HEK293 (cell line): ENCODE data around the gene TNFAIP8.

Experiments
- CTCF ChIA-PET: fragments of 350-600 bp; formaldehyde crosslinking; extraction: SDS; loops from one replicate; lab custom pipeline; 2021; ENCODE audit warnings: antibody characterized with exemption; lab: Yijun Ruan, JAX
- POLR2A ChIA-PET: fragments of 300-600 bp; formaldehyde crosslinking; extraction: SDS; loops from one replicate; lab custom pipeline; 2020; ENCODE audit warnings: antibody characterized with exemption, inconsistent platforms; lab: Yijun Ruan, JAX
- H3K27ac ChIP-seq: fragments of 200-500 bp; sonication (Bioruptor generic); 2 replicates; pipeline ENCODE4 v1.5.1; 2014; ENCODE audit warnings: low read depth, low read length, control low read depth, inconsistent platforms; ENCODE audit errors: extremely low read depth
- H3K36me3 ChIP-seq, 2 experiments: fragments of 200-500 bp in 1 of 2; sonication (Bioruptor generic) in 1 of 2; 1 replicate in 1 of 2; 2 replicates in 1 of 2; pipeline ENCODE4 v1.5.1; 2014 to 2017; ENCODE audit warnings: inconsistent platforms in 2 of 2, low read length in 2 of 2; ENCODE audit not compliant: control insufficient read depth in 2 of 2, insufficient read depth in 1 of 2
- H3K4me1 ChIP-seq: fragments of 200-500 bp; sonication (Bioruptor generic); 2 replicates; pipeline ENCODE4 v1.5.1; 2014; ENCODE audit warnings: mild to moderate bottlenecking, low read length, inconsistent platforms; ENCODE audit not compliant: control insufficient read depth, insufficient read depth
- H3K4me3 ChIP-seq: 2 replicates; pipeline ENCODE4 v1.5.1; 2011; ENCODE audit warnings: low read depth, mild to moderate bottlenecking, control low read depth, low read length, moderate library complexity
- H3K9me3 ChIP-seq: fragments of 200-500 bp; sonication (Bioruptor generic); 2 replicates; pipeline ENCODE4 v1.5.1; 2014; ENCODE audit warnings: low read depth, low read length, inconsistent platforms; ENCODE audit not compliant: control insufficient read depth, insufficient read depth
- GLIS2 ChIP-seq: fragments of 450-650 bp; formaldehyde crosslinking; IDR thresholded peaks from 2 replicates; pipeline ENCODE4 v1.5.1; 2016; ENCODE audit warnings: missing biosample characterization, missing genetic modification characterization
- TRIM28 ChIP-seq: IDR thresholded peaks from 2 replicates; pipeline ENCODE4 v1.6.1; 2011; ENCODE audit warnings: low read length, control low read depth, borderline replicate concordance
- ZFP37 ChIP-seq: fragments of 450-650 bp; formaldehyde crosslinking; IDR thresholded peaks from 2 replicates; pipeline ENCODE4 v1.5.1; 2016; ENCODE audit warnings: missing biosample characterization, missing genetic modification characterization
- ZNF121 ChIP-seq: fragments of 450-650 bp; formaldehyde crosslinking; IDR thresholded peaks from 2 replicates; pipeline ENCODE4 v1.5.1; 2016; ENCODE audit warnings: missing biosample characterization, missing genetic modification characterization
- ZNF433 ChIP-seq: fragments of 450-650 bp; formaldehyde crosslinking; IDR thresholded peaks from 2 replicates; pipeline ENCODE4 v1.5.1; 2016; ENCODE audit warnings: missing biosample characterization, missing genetic modification characterization, low read depth
- ZNF514 ChIP-seq: fragments of 450-650 bp; formaldehyde crosslinking; IDR thresholded peaks from 2 replicates; pipeline ENCODE4 v1.5.1; 2016; ENCODE audit warnings: missing biosample characterization, missing genetic modification characterization
- ZNF561 ChIP-seq: fragments of 450-650 bp; IDR thresholded peaks from 2 replicates; pipeline ENCODE4 v1.5.1; 2018; ENCODE audit warnings: missing biosample characterization, missing genetic modification characterization, borderline replicate concordance
- ZNF623 ChIP-seq: fragments of 450-650 bp; formaldehyde crosslinking; IDR thresholded peaks from 2 replicates; pipeline ENCODE4 v1.5.1; 2016; ENCODE audit warnings: missing biosample characterization, missing genetic modification characterization
- ZNF654 ChIP-seq: fragments of 450-650 bp; formaldehyde crosslinking; IDR thresholded peaks from 2 replicates; pipeline ENCODE4 v1.5.1; 2016; ENCODE audit warnings: low read depth, missing biosample characterization, missing genetic modification characterization
- ZNF843 ChIP-seq: fragments of 450-650 bp; formaldehyde crosslinking; IDR thresholded peaks from 2 replicates; pipeline ENCODE4 v1.5.1; 2016; ENCODE audit warnings: missing biosample characterization, missing genetic modification characterization
- TF ChIP-seq, protein P1 (sequence below): fragments of 450-650 bp; formaldehyde crosslinking; IDR thresholded peaks from 2 replicates; pipeline ENCODE4 v1.5.1; 2016; ENCODE audit warnings: missing biosample characterization, missing genetic modification characterization
- TF ChIP-seq, protein P2 (sequence below): fragments of 450-650 bp; formaldehyde crosslinking; IDR thresholded peaks from 2 replicates; pipeline ENCODE4 v1.5.1; 2016; ENCODE audit warnings: missing biosample characterization, missing genetic modification characterization, borderline replicate concordance
- TF ChIP-seq, protein P3 (sequence below): fragments of 450-650 bp; formaldehyde crosslinking; IDR thresholded peaks from 2 replicates; pipeline ENCODE4 v1.5.1; 2017; ENCODE audit warnings: missing biosample characterization, missing genetic modification characterization
- TF ChIP-seq, protein P4 (sequence below): fragments of 450-650 bp; formaldehyde crosslinking; IDR thresholded peaks from 2 replicates; pipeline ENCODE4; 2016; ENCODE audit warnings: missing biosample characterization, missing genetic modification characterization
- TF ChIP-seq, protein P5 (sequence below): fragments of 450-650 bp; formaldehyde crosslinking; optimal IDR thresholded peaks from 2 replicates; pipeline ENCODE3; 2016; ENCODE audit warnings: missing biosample characterization, mild to moderate bottlenecking, missing genetic modification characterization

TNFAIP8 gene

DNA sequence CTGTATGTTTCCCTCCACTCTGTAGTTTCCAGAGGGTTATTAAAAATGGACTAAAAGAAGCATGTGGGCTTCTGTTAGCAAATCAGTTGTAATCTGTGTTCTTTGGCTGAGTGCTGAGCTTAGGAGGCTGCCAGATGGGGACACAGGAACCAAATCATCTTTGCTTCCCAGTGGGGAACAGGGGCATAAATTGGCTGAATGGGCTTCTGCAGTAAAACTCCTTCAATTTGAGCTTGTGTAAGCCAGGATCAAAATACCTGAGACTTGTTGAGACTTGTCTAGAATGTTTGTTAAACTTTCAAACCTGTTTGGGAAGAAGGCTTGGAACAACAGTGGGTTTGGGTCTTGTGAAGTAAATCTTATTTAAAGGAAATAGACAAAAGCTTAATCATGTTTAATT lies 32.2 kb upstream of the TNFAIP8 start (continued):
- TF ChIP-seq, protein P1, sequence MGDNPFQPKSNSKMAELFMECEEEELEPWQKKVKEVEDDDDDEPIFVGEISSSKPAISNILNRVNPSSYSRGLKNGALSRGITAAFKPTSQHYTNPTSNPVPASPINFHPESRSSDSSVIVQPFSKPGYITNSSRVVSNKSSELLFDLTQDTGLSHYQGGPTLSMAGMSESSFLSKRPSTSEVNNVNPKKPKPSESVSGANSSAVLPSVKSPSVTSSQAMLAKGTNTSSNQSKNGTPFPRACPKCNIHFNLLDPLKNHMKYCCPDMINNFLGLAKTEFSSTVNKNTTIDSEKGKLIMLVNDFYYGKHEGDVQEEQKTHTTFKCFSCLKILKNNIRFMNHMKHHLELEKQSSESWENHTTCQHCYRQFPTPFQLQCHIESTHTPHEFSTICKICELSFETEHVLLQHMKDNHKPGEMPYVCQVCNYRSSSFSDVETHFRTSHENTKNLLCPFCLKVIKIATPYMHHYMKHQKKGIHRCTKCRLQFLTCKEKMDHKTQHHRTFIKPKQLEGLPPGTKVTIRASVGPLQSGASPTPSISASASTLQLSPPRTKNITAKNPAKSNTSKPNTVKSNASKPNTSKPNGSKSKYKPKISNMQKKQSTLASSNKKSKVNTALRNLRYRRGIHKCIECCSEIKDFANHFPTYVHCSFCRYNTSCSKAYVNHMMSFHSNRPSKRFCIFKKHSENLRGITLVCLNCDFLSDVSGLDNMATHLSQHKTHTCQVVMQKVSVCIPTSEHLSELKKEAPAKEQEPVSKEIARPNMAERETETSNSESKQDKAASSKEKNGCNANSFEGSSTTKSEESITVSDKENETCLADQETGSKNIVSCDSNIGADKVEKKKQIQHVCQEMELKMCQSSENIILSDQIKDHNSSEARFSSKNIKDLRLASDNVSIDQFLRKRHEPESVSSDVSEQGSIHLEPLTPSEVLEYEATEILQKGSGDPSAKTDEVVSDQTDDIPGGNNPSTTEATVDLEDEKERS: no peak
- TF ChIP-seq ZNF654 (tag by site-specific recombination): no peak
- TF ChIP-seq ZFP37 (tag by site-specific recombination): no peak
- TF ChIP-seq, protein P2, sequence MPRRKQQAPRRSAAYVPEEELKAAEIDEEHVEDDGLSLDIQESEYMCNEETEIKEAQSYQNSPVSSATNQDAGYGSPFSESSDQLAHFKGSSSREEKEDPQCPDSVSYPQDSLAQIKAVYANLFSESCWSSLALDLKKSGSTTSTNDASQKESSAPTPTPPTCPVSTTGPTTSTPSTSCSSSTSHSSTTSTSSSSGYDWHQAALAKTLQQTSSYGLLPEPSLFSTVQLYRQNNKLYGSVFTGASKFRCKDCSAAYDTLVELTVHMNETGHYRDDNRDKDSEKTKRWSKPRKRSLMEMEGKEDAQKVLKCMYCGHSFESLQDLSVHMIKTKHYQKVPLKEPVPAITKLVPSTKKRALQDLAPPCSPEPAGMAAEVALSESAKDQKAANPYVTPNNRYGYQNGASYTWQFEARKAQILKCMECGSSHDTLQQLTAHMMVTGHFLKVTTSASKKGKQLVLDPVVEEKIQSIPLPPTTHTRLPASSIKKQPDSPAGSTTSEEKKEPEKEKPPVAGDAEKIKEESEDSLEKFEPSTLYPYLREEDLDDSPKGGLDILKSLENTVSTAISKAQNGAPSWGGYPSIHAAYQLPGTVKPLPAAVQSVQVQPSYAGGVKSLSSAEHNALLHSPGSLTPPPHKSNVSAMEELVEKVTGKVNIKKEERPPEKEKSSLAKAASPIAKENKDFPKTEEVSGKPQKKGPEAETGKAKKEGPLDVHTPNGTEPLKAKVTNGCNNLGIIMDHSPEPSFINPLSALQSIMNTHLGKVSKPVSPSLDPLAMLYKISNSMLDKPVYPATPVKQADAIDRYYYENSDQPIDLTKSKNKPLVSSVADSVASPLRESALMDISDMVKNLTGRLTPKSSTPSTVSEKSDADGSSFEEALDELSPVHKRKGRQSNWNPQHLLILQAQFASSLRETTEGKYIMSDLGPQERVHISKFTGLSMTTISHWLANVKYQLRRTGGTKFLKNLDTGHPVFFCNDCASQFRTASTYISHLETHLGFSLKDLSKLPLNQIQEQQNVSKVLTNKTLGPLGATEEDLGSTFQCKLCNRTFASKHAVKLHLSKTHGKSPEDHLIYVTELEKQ: peak; percentile 61; the same call in 1 of the 2 replicates
- TF ChIP-seq, protein P3, sequence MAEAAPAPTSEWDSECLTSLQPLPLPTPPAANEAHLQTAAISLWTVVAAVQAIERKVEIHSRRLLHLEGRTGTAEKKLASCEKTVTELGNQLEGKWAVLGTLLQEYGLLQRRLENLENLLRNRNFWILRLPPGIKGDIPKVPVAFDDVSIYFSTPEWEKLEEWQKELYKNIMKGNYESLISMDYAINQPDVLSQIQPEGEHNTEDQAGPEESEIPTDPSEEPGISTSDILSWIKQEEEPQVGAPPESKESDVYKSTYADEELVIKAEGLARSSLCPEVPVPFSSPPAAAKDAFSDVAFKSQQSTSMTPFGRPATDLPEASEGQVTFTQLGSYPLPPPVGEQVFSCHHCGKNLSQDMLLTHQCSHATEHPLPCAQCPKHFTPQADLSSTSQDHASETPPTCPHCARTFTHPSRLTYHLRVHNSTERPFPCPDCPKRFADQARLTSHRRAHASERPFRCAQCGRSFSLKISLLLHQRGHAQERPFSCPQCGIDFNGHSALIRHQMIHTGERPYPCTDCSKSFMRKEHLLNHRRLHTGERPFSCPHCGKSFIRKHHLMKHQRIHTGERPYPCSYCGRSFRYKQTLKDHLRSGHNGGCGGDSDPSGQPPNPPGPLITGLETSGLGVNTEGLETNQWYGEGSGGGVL (tag by site-specific recombination): no peak
- no peak for TF ChIP-seq ZNF514 (tag by site-specific recombination)
- peak; percentile 92 for TF ChIP-seq ZNF561 (tag by site-specific recombination)
- no peak for TF ChIP-seq GLIS2 (tag by site-specific recombination)
- TF ChIP-seq ZNF433 (tag by site-specific recombination): no peak
- TF ChIP-seq ZNF843 (tag by site-specific recombination): peak; percentile 85; the same call in 1 of the 2 replicates
- TF ChIP-seq TRIM28: no peak; the same call in 1 of the 2 replicates
- TF ChIP-seq, protein P4, sequence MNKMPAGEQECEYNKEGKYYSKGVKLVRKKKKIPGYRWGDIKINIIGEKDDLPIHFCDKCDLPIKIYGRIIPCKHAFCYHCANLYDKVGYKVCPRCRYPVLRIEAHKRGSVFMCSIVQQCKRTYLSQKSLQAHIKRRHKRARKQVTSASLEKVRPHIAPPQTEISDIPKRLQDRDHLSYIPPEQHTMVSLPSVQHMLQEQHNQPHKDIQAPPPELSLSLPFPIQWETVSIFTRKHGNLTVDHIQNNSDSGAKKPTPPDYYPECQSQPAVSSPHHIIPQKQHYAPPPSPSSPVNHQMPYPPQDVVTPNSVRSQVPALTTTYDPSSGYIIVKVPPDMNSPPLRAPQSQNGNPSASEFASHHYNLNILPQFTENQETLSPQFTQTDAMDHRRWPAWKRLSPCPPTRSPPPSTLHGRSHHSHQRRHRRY (tag by site-specific recombination): no peak
- 0 out of 2 replicates have a peak, but pooled peaks have one; percentile 2 for TF ChIP-seq ZNF623 (tag by site-specific recombination)
- TF ChIP-seq, protein P5, sequence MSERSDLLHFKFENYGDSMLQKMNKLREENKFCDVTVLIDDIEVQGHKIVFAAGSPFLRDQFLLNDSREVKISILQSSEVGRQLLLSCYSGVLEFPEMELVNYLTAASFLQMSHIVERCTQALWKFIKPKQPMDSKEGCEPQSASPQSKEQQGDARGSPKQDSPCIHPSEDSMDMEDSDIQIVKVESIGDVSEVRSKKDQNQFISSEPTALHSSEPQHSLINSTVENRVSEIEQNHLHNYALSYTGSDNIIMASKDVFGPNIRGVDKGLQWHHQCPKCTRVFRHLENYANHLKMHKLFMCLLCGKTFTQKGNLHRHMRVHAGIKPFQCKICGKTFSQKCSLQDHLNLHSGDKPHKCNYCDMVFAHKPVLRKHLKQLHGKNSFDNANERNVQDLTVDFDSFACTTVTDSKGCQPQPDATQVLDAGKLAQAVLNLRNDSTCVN (tag by site-specific recombination): no peak

DNA sequence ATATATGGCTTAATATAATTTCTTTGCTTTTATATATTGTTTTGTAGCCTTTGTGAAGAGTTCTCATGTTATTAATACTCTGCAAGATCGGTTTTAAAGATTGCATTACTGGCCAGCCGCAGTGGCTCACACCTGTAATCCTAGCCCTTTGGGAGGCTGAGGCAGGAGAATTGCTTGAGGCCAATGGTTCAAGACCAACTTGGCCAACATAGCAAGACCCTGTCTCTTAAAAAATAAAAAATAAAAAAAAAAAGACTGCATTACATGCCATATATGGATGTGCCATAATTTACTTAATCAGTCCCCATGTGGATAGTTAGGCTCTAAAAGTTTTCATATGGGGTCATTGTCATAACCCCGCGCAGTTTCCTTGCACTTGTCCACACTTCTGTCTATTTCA lies 31.0 kb upstream of the TNFAIP8 start:
- Histone ChIP-seq H3K4me3 (no peak overlapping the region), H3K36me3 (no peaks in the 10 kb centered on the region), H3K9me3 (no peaks in the 10 kb centered on the region), H3K4me1 (peaks cover 16% of the 10 kb centered on the region), H3K27ac (peak overlapping the region; percentile 96)
- TF ChIP-seq ZNF843 (tag by site-specific recombination) (no peak), ZNF121 (tag by site-specific recombination) (peak; percentile 89)
- POLR2A ChIA-PET: interaction anchor here (0.6 to 1.9 kb wide), 7 partner anchors 9 to 254 kb away, joined by 3 to 12 read pairs (median 5); partner anchors contain the start of gene DMXL1
- CTCF ChIA-PET: no interaction called here
